ENCODE data around the gene FBXL14.
A peak's percentile ranks its signal among the peaks of the same experiment; 100 is the strongest.

The FBXL14 gene

GRCh38 chr12:1532375-1533165, 61.8 kb downstream of the FBXL14 start:
- no peak for DNase-seq (ENCODE audit: low read depth)

GRCh38 chr12:1531654-1532374, 62.6 kb downstream of the FBXL14 start:
- no peak for DNase-seq (ENCODE audit: low read depth)

DNA sequence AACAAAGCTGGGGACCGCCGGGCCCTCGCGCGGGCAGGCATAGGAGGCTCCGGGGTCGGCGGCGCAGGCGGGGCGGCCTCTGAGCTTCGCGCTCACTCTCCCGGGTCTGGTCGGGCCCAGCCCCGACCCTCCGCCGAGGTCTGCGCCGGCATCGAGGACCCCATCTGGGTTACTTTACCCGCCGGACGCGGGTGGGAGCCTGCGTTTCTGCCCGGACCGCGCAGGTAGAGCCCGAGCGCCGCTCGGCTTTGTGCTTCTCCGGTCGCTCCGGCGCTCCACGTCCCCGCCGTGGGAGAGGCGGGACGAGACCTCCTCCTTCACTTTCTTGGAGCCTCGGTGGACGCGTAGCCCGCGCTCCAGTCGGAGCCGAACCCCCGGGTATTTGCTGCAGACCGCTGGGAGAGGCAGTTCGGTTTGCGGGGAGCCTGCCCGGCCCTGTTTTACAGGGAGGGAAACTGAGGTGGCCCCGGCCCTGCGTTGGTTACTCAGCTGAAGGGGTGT, 63.2 kb downstream of the FBXL14 start:
- no peak for DNase-seq (ENCODE audit: low read depth)

DNA sequence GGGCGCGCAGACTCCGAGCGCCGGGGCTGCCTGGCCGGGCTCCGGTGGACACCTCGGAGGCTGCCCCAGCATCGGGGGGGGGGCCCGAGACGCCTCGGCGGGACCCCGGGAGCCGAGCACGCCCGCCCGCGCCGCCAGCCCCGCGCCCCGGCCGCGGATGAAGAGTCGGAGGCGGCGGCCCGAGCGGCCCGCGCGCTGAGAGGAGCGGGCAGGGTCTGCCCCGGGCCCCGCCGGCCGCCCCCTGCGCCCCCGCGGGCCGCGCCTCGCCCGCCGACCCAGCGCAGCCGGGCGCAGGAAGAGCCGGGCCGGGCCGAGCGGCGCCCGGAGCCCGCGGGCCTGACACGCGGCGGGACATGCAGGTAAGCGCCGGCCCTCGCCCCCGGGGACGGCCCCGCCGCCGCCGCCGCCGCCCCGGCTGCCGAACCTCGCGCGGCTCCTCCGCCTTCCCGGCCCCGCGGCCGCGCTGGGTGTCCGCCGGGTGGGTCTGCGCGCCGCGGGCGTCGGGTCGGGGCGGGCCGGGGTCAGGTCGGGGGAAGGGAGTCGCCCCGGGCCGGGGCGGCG, 63.7 kb downstream of the FBXL14 start:
- no peak for DNase-seq (ENCODE audit: low read depth)

DNA sequence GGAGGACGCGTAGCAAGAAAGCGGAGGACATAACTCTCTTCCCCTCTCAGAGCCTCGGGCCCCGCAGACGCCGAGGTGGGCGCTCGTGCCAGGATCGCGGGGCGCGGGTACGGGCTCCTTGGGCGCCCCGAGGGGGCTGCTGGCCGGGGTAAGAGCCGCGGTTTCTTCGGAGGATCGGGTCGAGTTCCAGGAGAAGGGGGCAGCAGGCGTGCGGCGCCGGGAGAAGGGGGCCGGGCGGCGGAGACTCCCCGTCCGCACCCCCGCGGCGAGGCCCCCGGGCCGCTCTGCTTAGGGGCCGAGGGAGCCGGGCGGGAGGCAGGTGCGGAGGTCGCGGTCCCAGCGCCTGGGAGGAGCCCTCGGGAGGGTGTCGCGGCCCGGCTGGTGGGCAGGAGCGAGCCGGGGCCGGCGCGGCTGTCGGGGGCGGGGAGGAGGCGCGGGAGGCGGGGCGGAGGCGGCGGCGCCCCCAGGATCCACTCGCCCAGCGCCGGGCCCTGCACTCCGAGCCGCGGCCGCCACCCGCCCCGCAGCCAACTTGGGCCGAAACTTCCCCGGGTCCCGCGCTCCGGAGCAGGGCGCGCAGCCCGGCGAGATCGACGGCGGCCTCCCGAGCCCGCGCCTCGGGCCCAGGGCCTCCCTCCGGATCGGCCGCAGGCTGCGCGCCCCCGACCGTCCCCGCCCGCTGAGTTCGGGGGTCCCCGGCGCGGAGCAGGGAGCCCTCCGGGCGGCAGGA, 64.4 kb downstream of the FBXL14 start:
- DNase-seq (ENCODE audit: low read depth), result no peak

- no peak for DNase-seq (ENCODE audit: low read depth)
These were observed 65.0 kb downstream of the FBXL14 start for GRCh38 chr12:1529228-1529861.

DNA sequence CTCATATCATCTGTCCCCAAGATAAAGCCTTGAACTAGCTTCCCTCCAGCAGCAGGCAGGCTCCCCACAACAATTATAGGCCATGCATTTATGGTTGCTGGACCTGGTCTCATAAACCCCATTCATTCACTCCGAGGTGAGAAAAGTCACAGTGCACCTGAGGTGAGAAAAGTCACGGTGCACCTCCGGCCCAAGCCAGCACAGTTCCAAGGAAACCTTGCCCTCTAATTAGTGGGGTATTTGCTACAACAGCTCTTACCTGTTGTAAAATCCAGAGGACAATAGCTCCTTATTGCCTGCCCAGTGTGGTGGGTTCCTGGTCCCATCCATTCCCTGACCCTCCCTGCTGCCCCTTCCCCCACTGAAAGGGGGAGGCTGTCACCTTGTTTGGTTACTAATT, 65.6 kb downstream of the FBXL14 start:
- DNase-seq (ENCODE audit: low read depth), result no peak

DNA sequence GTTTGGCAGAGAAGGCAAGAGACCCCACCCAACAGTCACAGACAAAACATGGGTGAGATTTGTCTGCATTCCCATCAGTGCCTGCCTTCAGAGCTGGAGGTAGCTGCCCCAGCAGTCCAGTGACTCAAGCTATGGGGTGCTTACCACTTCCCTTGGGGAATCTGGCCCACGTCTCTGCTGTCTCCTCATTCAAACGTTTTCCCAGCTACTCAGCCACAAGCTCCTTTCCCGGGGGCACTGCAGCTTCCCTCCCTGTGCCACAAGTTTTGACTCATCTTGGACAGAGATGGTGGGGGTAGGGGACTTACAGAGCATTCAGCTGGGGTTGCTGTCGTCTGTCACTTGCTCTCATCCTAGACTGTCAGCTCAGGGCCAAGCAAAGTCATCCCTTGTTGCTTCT, 66.6 kb downstream of the FBXL14 start:
- peak; percentile 69 for DNase-seq (ENCODE audit: low read depth)

- no peak for DNase-seq (ENCODE audit: low read depth)
These were observed 68.5 kb downstream of the FBXL14 start for GRCh38 chr12:1525858-1526257.

- DNase-seq (ENCODE audit: low read depth), result no peak
These were observed 70.8 kb downstream of the FBXL14 start for GRCh38 chr12:1523558-1524050.

DNA sequence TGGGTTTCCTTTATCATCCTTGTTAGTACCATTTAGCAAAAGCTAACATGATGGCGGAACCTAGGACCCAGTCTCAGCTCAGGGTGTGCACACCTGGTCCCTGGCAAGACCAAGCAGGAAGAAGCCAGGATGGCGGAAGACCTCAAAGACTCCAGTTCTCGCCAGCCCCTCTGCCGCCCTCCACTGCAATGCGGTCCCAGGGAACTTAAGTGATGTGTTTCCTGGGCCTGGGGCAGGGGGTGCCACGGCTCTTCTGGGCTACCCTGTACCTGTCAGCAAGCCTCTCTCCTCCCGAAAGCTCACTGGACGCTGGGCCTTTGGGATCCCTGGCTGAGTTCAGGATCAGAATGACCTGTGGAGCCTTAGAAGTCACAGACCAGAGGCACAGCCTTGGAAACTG, 71.3 kb downstream of the FBXL14 start:
- DNase-seq (ENCODE audit: low read depth), result no peak

- DNase-seq (ENCODE audit: low read depth), result no peak
These were observed 74.7 kb downstream of the FBXL14 start for GRCh38 chr12:1519642-1520041.

DNA sequence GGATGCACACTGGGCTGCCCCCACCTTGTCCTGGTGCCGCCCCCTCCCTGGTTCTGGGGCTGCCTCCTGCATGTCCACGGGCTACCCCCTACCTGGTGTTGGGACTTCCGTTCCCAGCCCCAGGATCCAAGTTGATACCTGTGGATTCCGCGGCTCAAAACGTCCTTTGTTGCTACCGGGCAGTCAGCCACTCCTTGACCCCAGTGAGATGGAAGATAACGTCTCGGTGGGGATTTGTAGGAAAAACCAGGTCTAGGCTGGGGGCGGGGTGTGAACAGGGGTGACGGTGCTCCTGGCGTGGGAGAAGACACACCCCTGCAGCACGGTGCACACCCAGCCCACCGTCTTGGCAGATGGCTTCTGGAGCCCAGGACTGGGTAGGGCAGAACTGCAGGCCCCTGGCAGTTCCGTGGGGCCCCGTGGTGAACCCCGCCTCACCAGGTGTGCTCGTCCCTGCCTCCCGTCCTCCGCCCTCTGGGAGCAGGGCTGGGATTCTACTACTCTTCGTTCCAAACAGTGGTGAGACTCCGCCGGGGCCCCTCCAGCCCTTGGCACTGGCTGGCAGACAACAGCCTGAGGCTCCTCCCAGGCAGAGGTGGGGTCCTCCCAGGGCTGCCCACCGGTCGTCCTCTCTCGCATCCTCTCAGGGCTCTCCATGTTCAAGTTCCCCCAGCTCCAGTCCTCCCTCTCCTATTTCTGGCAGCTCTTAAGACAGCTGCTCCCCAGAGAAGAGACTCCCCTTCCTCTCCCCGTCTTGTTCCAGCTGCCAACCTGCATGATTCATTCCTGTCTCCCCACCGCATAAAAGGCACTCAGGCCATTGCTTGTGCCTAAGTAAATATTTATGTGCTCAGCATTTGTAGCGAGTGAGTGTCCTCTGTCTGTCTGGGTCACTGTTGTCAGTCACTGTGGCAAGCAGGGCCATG, 75.5 kb downstream of the FBXL14 start:
- peak; percentile 55 for DNase-seq (ENCODE audit: low read depth)

DNA sequence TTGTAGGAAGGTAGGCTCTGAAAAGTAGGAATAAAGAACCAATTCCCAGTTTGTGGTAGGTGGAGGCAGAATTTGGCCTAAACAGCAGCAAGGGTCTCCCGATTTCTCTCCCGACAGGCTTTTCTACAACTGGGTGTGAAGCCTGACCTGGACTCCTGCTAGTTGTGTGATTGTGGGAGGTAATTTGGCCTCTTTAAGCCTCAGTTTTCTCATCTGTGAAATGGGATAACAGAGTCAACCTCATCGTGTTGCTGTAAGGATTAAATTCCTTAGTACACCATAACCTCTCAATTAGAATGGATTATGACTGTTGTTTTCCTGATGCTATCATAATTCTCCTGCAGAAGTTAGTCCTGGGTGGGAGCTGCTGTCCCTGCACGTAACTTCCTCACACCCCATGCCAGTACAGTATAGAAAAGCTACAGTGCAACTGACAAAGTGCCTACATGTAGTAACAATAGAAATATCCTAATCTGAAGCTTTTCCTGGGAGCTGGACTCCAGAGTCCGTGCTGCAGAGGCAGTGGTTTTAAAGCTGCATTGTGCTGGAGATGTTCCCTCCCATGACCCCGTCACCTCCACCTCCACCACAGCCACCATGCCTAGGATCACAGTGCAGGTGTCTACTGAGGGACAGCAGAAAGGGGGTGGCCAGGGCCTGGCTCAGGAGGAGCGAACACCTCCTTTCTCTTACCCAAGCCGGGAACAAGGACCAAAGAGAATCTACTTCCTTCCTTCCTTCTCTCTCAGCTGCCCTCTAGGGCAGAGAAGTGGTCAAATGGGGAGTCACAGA, 76.5 kb downstream of the FBXL14 start:
- DNase-seq (ENCODE audit: low read depth), result no peak

DNA sequence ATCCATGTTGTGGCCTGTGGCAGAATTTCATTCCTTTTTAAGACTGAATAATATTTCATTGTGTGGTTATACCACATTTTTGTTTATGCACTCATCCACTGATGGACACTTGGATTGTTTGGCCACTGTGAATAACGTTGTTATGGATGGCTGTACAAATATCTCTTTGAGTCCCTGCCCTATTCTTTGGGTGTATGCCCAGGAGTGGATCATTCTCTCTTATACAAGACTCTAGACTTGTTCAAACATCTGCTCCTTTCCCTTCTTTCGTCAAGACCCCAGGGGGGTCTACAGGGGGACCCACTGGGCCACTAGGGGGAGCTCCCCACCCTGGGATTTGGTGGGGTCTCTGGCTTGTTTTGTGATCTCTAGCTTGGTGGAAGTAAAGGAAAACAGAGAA, 77.4 kb downstream of the FBXL14 start:
- DNase-seq (ENCODE audit: low read depth), result no peak

All from HS-5 (cell line).